HepG2 (cell line): Measurements from ENCODE around the gene EEF2. TPM values are rescaled to one million over a fixed set of nuclear protein-coding genes. Genes with fewer than 3 reads are reported as not detected.
A peak's percentile ranks its signal among the peaks of the same experiment; 100 is the strongest.

Experiments
- AHR ChIP-seq: IDR thresholded peaks from 2 replicates; pipeline ENCODE4 v1.6.1; 2018; ENCODE audit warnings: missing genetic modification reagents, missing compliant biosample characterization
- ATF1 ChIP-seq: IDR thresholded peaks from 2 replicates; pipeline ENCODE4 v1.6.1; 2016; ENCODE audit warnings: mild to moderate bottlenecking, control low read depth
- BRCA1 ChIP-seq: sonication (generic); formaldehyde crosslinking; IDR thresholded peaks from 2 replicates; pipeline ENCODE4 v1.4.0; 2020; ENCODE audit warnings: missing genetic modification reagents
- GABPA ChIP-seq, 2 experiments: IDR thresholded peaks; 2 replicates each; pipeline ENCODE4 v1.6.1; 2011 to 2016; ENCODE audit warnings: low read depth in 2 of 2, low read length in 1 of 2, missing biosample characterization in 1 of 2, missing genetic modification characterization in 1 of 2
- HES4 ChIP-seq: sonication (generic); formaldehyde crosslinking; IDR thresholded peaks from 2 replicates; pipeline ENCODE4 v1.9.0; 2021; ENCODE audit warnings: mild to moderate bottlenecking, missing genetic modification reagents, borderline replicate concordance
- HNRNPL ChIP-seq: fragments of 200-400 bp; formaldehyde crosslinking; IDR thresholded peaks from 2 replicates; pipeline ENCODE4 v1.6.1; 2017; ENCODE audit warnings: mild to moderate bottlenecking, low read depth, low read length
- HNRNPLL ChIP-seq: fragments of 200-400 bp; formaldehyde crosslinking; IDR thresholded peaks from 2 replicates; pipeline ENCODE4 v1.6.1; 2017; ENCODE audit warnings: mild to moderate bottlenecking, low read depth, low read length; ENCODE audit not compliant: poor library complexity, severe bottlenecking
- IRF1 ChIP-seq: sonication (generic); formaldehyde crosslinking; IDR thresholded peaks from 2 replicates; pipeline ENCODE4 v1.4.0; 2020; ENCODE audit warnings: low read depth, mild to moderate bottlenecking, missing genetic modification reagents
- KDM4B ChIP-seq: sonication (generic); formaldehyde crosslinking; IDR thresholded peaks from 2 replicates; pipeline ENCODE4 v1.4.0; 2020; ENCODE audit warnings: missing genetic modification reagents
- NCOA1 ChIP-seq: sonication (generic); formaldehyde crosslinking; IDR thresholded peaks from 2 replicates; pipeline ENCODE4 v1.9.0; 2021; ENCODE audit warnings: missing genetic modification reagents
- NCOA5 ChIP-seq: sonication (generic); formaldehyde crosslinking; IDR thresholded peaks from 2 replicates; pipeline ENCODE4 v1.4.0; 2020; ENCODE audit warnings: missing genetic modification reagents
- PATZ1 ChIP-seq: sonication (generic); formaldehyde crosslinking; IDR thresholded peaks from 2 replicates; pipeline ENCODE4 v1.4.0; 2020; ENCODE audit warnings: missing genetic modification reagents
- SRF ChIP-seq: IDR thresholded peaks from 2 replicates; pipeline ENCODE4 v1.6.1; 2011; ENCODE audit warnings: mild to moderate bottlenecking, low read depth, low read length, moderate library complexity
- U2AF2 ChIP-seq: fragments of 200-400 bp; formaldehyde crosslinking; IDR thresholded peaks from 2 replicates; pipeline ENCODE4 v1.6.1; 2017; ENCODE audit warnings: low read depth, mild to moderate bottlenecking, low read length
- USF2 ChIP-seq, 2 experiments: sonication (generic) in 1 of 2; formaldehyde crosslinking in 1 of 2; IDR thresholded peaks; 2 replicates each; pipeline versions ENCODE4 v1.5.1 to v1.6.1; 2011 to 2020; ENCODE audit warnings: borderline replicate concordance in 1 of 2, low read depth in 1 of 2, low read length in 1 of 2, mild to moderate bottlenecking in 1 of 2, missing genetic modification reagents in 1 of 2, moderate library complexity in 1 of 2
- ZNF17 ChIP-seq: sonication (generic); formaldehyde crosslinking; IDR thresholded peaks from 2 replicates; pipeline ENCODE4 v1.5.0; 2020; ENCODE audit warnings: mild to moderate bottlenecking, missing genetic modification reagents
- polyA plus RNA-seq, 8 experiments: library from polyadenylated mRNA; depleted of rRNA in 3 of 8; stranded (reverse) in 7 of 8; unstranded in 1 of 8; fragments of >200 nt; fragmentation: Illumina TruSeq in 4 of 8; extraction: Trizol in 4 of 8; gene quantifications; 2 replicates each; pipeline versions ENCODE4 v1.2.1 to v1.2.3, GENCODE V29; 2011 to 2016; ENCODE audit warnings: low read depth in 4 of 8, missing spikeins in 1 of 8, mixed read lengths in 1 of 8; ENCODE audit not compliant: insufficient read depth in 1 of 8
- total RNA-seq, 5 experiments: library from RNA; depleted of rRNA; stranded (reverse); fragments of >200 nt; fragmentation: Illumina TruSeq; extraction: Trizol; gene quantifications; 2 replicates each; pipeline ENCODE4 v1.2.3, GENCODE V29; 2016; ENCODE audit warnings: low read depth in 1 of 5
- TF ChIP-seq, protein P1 (sequence below): sonication (generic); formaldehyde crosslinking; IDR thresholded peaks from 2 replicates; pipeline ENCODE4 v1.4.0; 2020; ENCODE audit warnings: missing genetic modification reagents, mild to moderate bottlenecking, borderline replicate concordance
- TF ChIP-seq, protein P2 (sequence below): fragments of 450-650 bp; IDR thresholded peaks from 2 replicates; pipeline ENCODE4 v1.6.1; 2016

Gene EEF2
- total and polyA plus RNA-seq, 2 of the 13 experiments (the other 11 are each of a cell fraction or from before 2014, with no cell fraction given) = 1,441 to 1,777 TPM

DNA sequence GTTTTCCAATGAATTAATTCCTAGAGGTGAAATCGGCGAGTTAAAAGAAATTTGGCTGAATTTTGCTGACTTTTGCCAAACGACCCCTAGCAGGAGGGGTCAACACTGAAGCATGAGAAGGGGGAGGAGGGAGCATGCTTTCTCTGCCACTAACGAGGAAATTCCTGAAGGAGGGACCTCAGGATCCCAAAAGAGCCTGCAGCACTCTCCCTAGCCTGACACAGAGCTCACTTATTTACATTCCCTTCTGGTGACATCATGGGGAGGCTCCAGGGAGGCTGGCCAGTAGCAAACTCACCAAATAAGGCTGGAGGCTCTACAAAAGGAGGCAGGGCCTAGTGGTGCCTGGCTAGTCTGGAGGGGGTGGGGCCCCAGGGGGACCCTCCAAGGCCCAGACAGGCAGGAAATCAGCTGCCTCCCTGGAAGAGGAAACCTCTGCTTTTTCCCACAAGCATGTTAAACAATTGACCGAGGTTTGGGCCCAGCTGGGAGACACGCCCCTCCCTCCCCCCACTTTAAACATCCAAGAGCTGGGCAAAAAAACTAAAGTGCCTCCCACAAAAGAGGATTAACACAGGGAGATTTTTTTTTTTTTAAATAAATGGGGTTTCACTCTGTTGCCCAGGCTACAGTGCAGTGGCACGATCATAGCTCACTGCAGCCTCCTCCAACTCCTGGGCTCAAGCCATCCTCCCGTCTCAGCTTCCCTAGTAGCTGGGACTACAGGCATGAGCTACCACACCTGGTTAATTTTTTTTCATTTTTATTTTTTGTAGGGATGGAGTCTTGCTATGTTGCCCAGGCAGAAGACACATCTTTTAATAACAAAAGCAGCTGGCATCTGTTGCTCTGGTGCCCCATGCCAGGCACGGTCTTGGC is 16.5 kb downstream of the EEF2 start (continued):
- TF ChIP-seq, protein P1, sequence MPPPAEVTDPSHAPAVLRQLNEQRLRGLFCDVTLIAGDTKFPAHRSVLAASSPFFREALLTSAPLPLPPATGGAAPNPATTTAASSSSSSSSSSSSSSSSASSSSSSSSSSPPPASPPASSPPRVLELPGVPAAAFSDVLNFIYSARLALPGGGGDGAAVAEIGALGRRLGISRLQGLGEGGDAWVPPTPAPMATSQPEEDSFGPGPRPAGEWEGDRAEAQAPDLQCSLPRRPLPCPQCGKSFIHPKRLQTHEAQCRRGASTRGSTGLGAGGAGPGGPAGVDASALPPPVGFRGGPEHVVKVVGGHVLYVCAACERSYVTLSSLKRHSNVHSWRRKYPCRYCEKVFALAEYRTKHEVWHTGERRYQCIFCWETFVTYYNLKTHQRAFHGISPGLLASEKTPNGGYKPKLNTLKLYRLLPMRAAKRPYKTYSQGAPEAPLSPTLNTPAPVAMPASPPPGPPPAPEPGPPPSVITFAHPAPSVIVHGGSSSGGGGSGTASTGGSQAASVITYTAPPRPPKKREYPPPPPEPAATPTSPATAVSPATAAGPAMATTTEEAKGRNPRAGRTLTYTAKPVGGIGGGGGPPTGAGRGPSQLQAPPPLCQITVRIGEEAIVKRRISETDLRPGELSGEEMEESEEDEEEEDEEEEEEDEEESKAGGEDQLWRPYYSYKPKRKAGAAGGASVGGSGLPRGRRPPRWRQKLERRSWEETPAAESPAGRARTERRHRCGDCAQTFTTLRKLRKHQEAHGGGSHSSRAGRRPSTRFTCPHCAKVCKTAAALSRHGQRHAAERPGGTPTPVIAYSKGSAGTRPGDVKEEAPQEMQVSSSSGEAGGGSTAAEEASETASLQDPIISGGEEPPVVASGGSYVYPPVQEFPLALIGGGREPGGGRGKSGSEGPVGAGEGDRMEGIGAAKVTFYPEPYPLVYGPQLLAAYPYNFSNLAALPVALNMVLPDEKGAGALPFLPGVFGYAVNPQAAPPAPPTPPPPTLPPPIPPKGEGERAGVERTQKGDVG (CRISPR knock-in tag) = no peak
- TF ChIP-seq NCOA5 (no peak), SRF (peak; percentile 98), HES4 (CRISPR knock-in tag) (no peak), GABPA (IDR thresholded peaks at IDR 0.05; ENCODE audit: low read depth, low read length) (no peak), GABPA (CRISPR knock-in tag; IDR thresholded peaks at IDR 0.05; ENCODE audit: low read depth) (no peak; the same call in 1 of the 2 replicates), HNRNPLL (no peak), PATZ1 (CRISPR knock-in tag) (peak; percentile 85), ZNF17 (CRISPR knock-in tag) (no peak), HNRNPL (no peak), KDM4B (CRISPR knock-in tag) (no peak), U2AF2 (no peak), USF2 (IDR thresholded peaks at IDR 0.05; ENCODE audit: low read depth, low read length) (no peak), USF2 (CRISPR knock-in tag; IDR thresholded peaks at IDR 0.05; ENCODE audit: borderline replicate concordance) (peak; percentile 85; the same call in 1 of the 2 replicates), IRF1 (CRISPR knock-in tag) (no peak), ATF1 (CRISPR knock-in tag) (peak; percentile 40; the same call in 1 of the 2 replicates), BRCA1 (CRISPR knock-in tag) (no peak), NCOA1 (no peak), AHR (CRISPR knock-in tag) (no peak)
- TF ChIP-seq, protein P2, sequence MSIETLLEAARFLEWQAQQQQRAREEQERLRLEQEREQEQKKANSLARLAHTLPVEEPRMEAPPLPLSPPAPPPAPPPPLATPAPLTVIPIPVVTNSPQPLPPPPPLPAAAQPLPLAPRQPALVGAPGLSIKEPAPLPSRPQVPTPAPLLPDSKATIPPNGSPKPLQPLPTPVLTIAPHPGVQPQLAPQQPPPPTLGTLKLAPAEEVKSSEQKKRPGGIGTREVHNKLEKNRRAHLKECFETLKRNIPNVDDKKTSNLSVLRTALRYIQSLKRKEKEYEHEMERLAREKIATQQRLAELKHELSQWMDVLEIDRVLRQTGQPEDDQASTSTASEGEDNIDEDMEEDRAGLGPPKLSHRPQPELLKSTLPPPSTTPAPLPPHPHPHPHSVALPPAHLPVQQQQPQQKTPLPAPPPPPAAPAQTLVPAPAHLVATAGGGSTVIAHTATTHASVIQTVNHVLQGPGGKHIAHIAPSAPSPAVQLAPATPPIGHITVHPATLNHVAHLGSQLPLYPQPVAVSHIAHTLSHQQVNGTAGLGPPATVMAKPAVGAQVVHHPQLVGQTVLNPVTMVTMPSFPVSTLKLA = no peak
